ENCODE data around the gene CCNL2.

Gene CCNL2

GRCh38 chr1:1361233-1361981 lies 37.7 kb downstream of the CCNL2 start:
- TF ChIP-seq CTCF (IDR thresholded peaks at IDR 0.05; ENCODE audit: extremely low read depth, missing control alignments), result no peak
- DNase-seq (ENCODE audit: low spot score), result no peak

GRCh38 chr1:1360506-1361169 lies 38.5 kb downstream of the CCNL2 start:
- DNase-seq (ENCODE audit: low spot score), result no peak
- TF ChIP-seq CTCF (IDR thresholded peaks at IDR 0.05; ENCODE audit: extremely low read depth, missing control alignments), result no peak

- DNase-seq (ENCODE audit: low spot score), result no peak
- no peak for TF ChIP-seq CTCF (IDR thresholded peaks at IDR 0.05; ENCODE audit: extremely low read depth, missing control alignments)
These were observed 39.3 kb downstream of the CCNL2 start for GRCh38 chr1:1359664-1360468.

- TF ChIP-seq CTCF (IDR thresholded peaks at IDR 0.05; ENCODE audit: extremely low read depth, missing control alignments), result no peak
These were observed 39.8 kb downstream of the CCNL2 start for GRCh38 chr1:1359308-1359663.

GRCh38 chr1:1358433-1359271 lies 40.5 kb downstream of the CCNL2 start, which contains the start of gene MXRA8:
Gene MXRA8, minus strand, starts transcription at chr1:1358555. Its CDS starts 51 bp downstream, at chr1:1358504.
- no peak for DNase-seq (ENCODE audit: low spot score)
- no peak for TF ChIP-seq CTCF (IDR thresholded peaks at IDR 0.05; ENCODE audit: extremely low read depth, missing control alignments)

More at GRCh38 chr1:1359308-1359663, 39.8 kb downstream of the CCNL2 start:
- DNase-seq (ENCODE audit: low spot score), result no peak

GRCh38 chr1:1357871-1358432 lies 41.2 kb downstream of the CCNL2 start:
- no peak for DNase-seq (ENCODE audit: low spot score)
- TF ChIP-seq CTCF (IDR thresholded peaks at IDR 0.05; ENCODE audit: extremely low read depth, missing control alignments), result no peak

All from GM20000 (cell line).